ENCODE data around the gene AMBP.

The AMBP gene

GRCh38 chr9:114078021-114078780 lies at the start of gene AMBP:
Gene AMBP (minus strand): TSS chr9:114078300. CDS start chr9:114078209, 91 bp downstream.
- no peak for FAIRE-seq

GRCh38 chr9:114126247-114127060 lies 48.4 kb upstream of the AMBP start:
- no peak for FAIRE-seq

- no peak for FAIRE-seq
These were observed 47.4 kb upstream of the AMBP start for GRCh38 chr9:114125476-114126013.

- FAIRE-seq = no peak
These were observed 46.8 kb upstream of the AMBP start for GRCh38 chr9:114124666-114125475.

- FAIRE-seq = no peak
These were observed 46.0 kb upstream of the AMBP start for GRCh38 chr9:114124138-114124537.

- FAIRE-seq = no peak
These were observed 45.2 kb upstream of the AMBP start for GRCh38 chr9:114123031-114123977.

GRCh38 chr9:114122136-114123027 lies 44.3 kb upstream of the AMBP start:
- FAIRE-seq = no peak

GRCh38 chr9:114121227-114122135 lies 43.4 kb upstream of the AMBP start:
- FAIRE-seq = no peak

- FAIRE-seq = no peak
These were observed 42.3 kb upstream of the AMBP start for GRCh38 chr9:114120192-114121014.

- FAIRE-seq = no peak
These were observed 41.4 kb upstream of the AMBP start for GRCh38 chr9:114119242-114120191.

- FAIRE-seq = no peak
These were observed 40.1 kb upstream of the AMBP start for GRCh38 chr9:114117996-114118830.

GRCh38 chr9:114117614-114117995 lies 39.5 kb upstream of the AMBP start:
- FAIRE-seq = no peak

GRCh38 chr9:114116126-114116747 lies 38.1 kb upstream of the AMBP start:
- FAIRE-seq = no peak

- no peak for FAIRE-seq
These were observed 37.6 kb upstream of the AMBP start for GRCh38 chr9:114115654-114116125.

GRCh38 chr9:114114364-114114763 lies 36.3 kb upstream of the AMBP start:
- no peak for FAIRE-seq
